A549 (cell line): ENCODE measurements around the gene PLIN5. TPM values are rescaled to one million over a fixed set of nuclear protein-coding genes. Genes with fewer than 3 reads are reported as not detected.
"Not testable (repeated sequence)": the region's sequence is repeated elsewhere in the genome, so short reads cannot be mapped to it uniquely, and the experiment has no call there.

Source experiments
- ATAC-seq, 2 experiments: fragments of 200-7000 bp in 1 of 2; fragments of >200 bp in 1 of 2; cut with Nextera tagmentation in 1 of 2; cut with Tn5 transposase in 1 of 2; 3 replicates each; pipeline versions ENCODE4 v1.8.0 to v1.9.1; 2018 to 2020; ENCODE audit warnings: mild to moderate bottlenecking in 1 of 2, moderate library complexity in 1 of 2
- CTCF ChIA-PET: fragments of 300-600 bp; sonication (Branson Sonifier 250); formaldehyde crosslinking; extraction: SDS; loops from one replicate; lab custom pipeline; 2021; ENCODE audit warnings: antibody characterized with exemption, inconsistent platforms; lab: Yijun Ruan, JAX
- POLR2A ChIA-PET: fragments of 350-600 bp; formaldehyde crosslinking; extraction: SDS; loops from one replicate; lab custom pipeline; 2021; ENCODE audit warnings: antibody characterized with exemption, inconsistent platforms; lab: Yijun Ruan, JAX
- DNase-seq, 2 experiments: peaks; one replicate each; pipeline versions ENCODE4 v3.0.0 to v3.0.0-alpha.2; 2011 to 2016; ENCODE audit warnings: low read depth in 1 of 2, low spot score in 1 of 2
- FAIRE-seq: peaks from 2 replicates; lab custom pipeline; 2011; peaks lifted over from hg19 to GRCh38; lab: Jason Lieb, UNC
- H3K27ac ChIP-seq, 2 experiments: fragments of >200 bp; sonication (Bioruptor Twin); formaldehyde crosslinking; 3 replicates each; pipeline ENCODE4 v1.5.1; 2016 to 2017
- H3K4me1 ChIP-seq: fragments of >200 bp; sonication (Bioruptor Twin); formaldehyde crosslinking; 3 replicates; pipeline ENCODE4 v1.6.1; 2016
- H3K4me2 ChIP-seq: fragments of >200 bp; sonication (Bioruptor Twin); formaldehyde crosslinking; 3 replicates; pipeline ENCODE4 v1.6.1; 2016
- H3K4me3 ChIP-seq: fragments of >200 bp; sonication (Bioruptor Twin); formaldehyde crosslinking; 3 replicates; pipeline ENCODE4 v1.5.1; 2016
- H3K9me3 ChIP-seq: fragments of >200 bp; sonication (Bioruptor Twin); formaldehyde crosslinking; 3 replicates; pipeline ENCODE4 v1.6.1; 2016
- CBX8 ChIP-seq: fragments of 200-600 bp; sonication (generic); IDR thresholded peaks from 2 replicates; pipeline ENCODE4 v1.6.1; 2016
- CHD2 ChIP-seq: fragments of 150-350 bp; IDR thresholded peaks from 2 replicates; pipeline ENCODE4 v1.6.1; 2014; ENCODE audit warnings: low read length; ENCODE audit not compliant: partially characterized antibody
- EP300 ChIP-seq, 2 experiments: fragments of >200 bp; sonication (Bioruptor Twin); formaldehyde crosslinking; IDR thresholded peaks; 2 replicates in 1 of 2; 3 replicates in 1 of 2; pipeline ENCODE4 v1.6.1; 2016 to 2017
- ESRRA ChIP-seq: fragments of 150-350 bp; IDR thresholded peaks from 2 replicates; pipeline ENCODE4 v1.6.1; 2014; ENCODE audit warnings: mild to moderate bottlenecking, low read length, borderline replicate concordance
- FOXS1 ChIP-seq: fragments of 250-450 bp; sonication (Bioruptor Pico); IDR thresholded peaks from 2 replicates; pipeline ENCODE4 v1.5.0; 2020; ENCODE audit warnings: mild to moderate bottlenecking, moderate library complexity
- HDAC2 ChIP-seq: fragments of 200-600 bp; sonication (generic); IDR thresholded peaks from 2 replicates; pipeline ENCODE4 v1.6.1; 2016
- HEYL ChIP-seq: fragments of 250-450 bp; sonication (Bioruptor Pico); IDR thresholded peaks from 2 replicates; pipeline ENCODE4 v1.8.0; 2021; ENCODE audit warnings: mild to moderate bottlenecking, moderate library complexity
- SMC3 ChIP-seq: fragments of >200 bp; sonication (Bioruptor Twin); formaldehyde crosslinking; IDR thresholded peaks from 3 replicates; pipeline ENCODE4 v1.6.1; 2018; ENCODE audit warnings: inconsistent platforms
- ZFP36 ChIP-seq: fragments of 450-650 bp; IDR thresholded peaks from 2 replicates; pipeline ENCODE4 v1.6.1; 2014; ENCODE audit warnings: borderline replicate concordance; ENCODE audit not compliant: partially characterized antibody
- ZNF302 ChIP-seq: fragments of 250-450 bp; sonication (Bioruptor Pico); IDR thresholded peaks from 2 replicates; pipeline ENCODE4 v1.9.0; 2021; ENCODE audit warnings: inconsistent platforms, mild to moderate bottlenecking, moderate library complexity
- WGBS: methylation state at CpG from one replicate; pipeline ENCODE4 v1.1.6; 2017; ENCODE audit errors: missing lambda C conversion rate; 5-methylcytosine and 5-hydroxymethylcytosine counted together
- polyA plus RNA-seq, 4 experiments: library from polyadenylated mRNA; depleted of rRNA in 3 of 4; stranded (reverse); fragments of >200 nt; fragmentation: RNase III in 1 of 4; extraction: RNeasy Plus Mini Kit Qiagen cat#74134 plus additional on column Dnase treatment in 1 of 4; gene quantifications; 2 replicates in 3 of 4; 3 replicates in 1 of 4; pipeline ENCODE4 v1.2.3, GENCODE V29; 2011 to 2017
- TF ChIP-seq, protein P1 (sequence below): IDR thresholded peaks from 2 replicates; pipeline ENCODE4 v1.6.1; 2012; ENCODE audit warnings: low read depth, borderline replicate concordance
- TF ChIP-seq, protein P2 (sequence below): fragments of 450-650 bp; IDR thresholded peaks from 2 replicates; pipeline ENCODE4 v1.6.1; 2014; ENCODE audit warnings: antibody characterized with exemption
- TF ChIP-seq, protein P3 (sequence below): IDR thresholded peaks from 2 replicates; pipeline ENCODE4 v1.6.1; 2012

Gene PLIN5
- polyA plus RNA-seq, 2 of the 4 experiments (the other 2 are of a cell fraction): 0.08 to 0.25 TPM

DNA sequence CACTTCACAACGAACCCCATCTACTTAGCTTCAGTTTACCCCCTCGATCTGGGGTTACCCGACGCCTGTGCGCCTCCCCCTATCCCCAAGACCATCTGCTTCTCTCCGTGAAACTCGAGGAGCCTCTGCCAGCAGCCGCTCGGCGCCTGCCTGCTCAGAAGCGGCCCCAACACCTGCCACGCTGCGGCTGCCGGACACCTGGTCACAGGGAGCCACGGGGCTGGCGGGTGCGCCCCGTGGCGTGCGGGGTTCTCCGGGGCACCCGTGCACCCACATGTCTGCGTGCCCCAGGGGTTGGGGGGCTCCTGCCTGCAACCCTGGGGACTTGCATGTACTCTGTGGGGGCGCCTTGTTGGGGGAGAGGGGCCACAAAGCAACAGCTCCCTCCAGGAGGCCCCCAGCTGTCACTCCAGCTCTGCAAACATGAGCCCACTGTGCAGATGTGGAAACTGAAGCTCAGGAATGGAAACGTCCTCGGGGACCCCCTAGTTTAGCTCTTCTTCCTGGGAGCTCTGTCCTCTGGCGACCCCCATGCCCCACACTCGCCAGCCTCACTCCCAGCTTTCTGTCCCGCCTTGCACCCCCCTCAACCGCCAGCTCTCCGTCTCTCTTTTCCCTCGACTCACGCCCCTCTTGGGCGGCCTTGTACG lies 31.5 kb upstream of the PLIN5 start:
- TF ChIP-seq, protein P1, sequence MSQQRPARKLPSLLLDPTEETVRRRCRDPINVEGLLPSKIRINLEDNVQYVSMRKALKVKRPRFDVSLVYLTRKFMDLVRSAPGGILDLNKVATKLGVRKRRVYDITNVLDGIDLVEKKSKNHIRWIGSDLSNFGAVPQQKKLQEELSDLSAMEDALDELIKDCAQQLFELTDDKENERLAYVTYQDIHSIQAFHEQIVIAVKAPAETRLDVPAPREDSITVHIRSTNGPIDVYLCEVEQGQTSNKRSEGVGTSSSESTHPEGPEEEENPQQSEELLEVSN: no peak
- TF ChIP-seq HDAC2 (no peak), CHD2 (no peak), FOXS1 (CRISPR knock-in tag) (no peak), HEYL (no peak), ESRRA (no peak), SMC3 (no peak), ZNF302 (CRISPR knock-in tag) (no peak), EP300 (IDR thresholded peaks at IDR 0.05) (no peak)
- TF ChIP-seq, protein P2, sequence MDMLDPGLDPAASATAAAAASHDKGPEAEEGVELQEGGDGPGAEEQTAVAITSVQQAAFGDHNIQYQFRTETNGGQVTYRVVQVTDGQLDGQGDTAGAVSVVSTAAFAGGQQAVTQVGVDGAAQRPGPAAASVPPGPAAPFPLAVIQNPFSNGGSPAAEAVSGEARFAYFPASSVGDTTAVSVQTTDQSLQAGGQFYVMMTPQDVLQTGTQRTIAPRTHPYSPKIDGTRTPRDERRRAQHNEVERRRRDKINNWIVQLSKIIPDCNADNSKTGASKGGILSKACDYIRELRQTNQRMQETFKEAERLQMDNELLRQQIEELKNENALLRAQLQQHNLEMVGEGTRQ: no peak
- TF ChIP-seq, protein P3, sequence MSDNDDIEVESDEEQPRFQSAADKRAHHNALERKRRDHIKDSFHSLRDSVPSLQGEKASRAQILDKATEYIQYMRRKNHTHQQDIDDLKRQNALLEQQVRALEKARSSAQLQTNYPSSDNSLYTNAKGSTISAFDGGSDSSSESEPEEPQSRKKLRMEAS: no peak
- Histone ChIP-seq H3K4me2 (no peak overlapping the region), H3K4me3 (no peak overlapping the region), H3K9me3 (no peaks in the 10 kb centered on the region), H3K4me1 (peaks cover 8% of the 10 kb centered on the region; the same call in 2 of the 3 replicates), H3K27ac (no peak overlapping the region)
- no peak for FAIRE-seq
- CTCF ChIA-PET: interaction anchor here (0.8 to 11.8 kb wide), 18 partner anchors 8 to 93 kb away, joined by 3 to 118 read pairs (median 7); partner anchors contain the start of gene SEMA6B
- WGBS: 87% methylated on average over 30 of the region's 35 CpGs
- POLR2A ChIA-PET: no interaction called here
- no peak for DNase-seq
- ATAC-seq: no peak

- CTCF ChIA-PET: interaction anchor here (0.9 to 11.8 kb wide), 3 partner anchors 70 to 745 kb away, joined by 4 to 118 read pairs (median 4); no protein-coding TSS in a partner anchor
- H3K4me3 ChIP-seq, DNase-seq, FAIRE-seq, H3K9me3 ChIP-seq, POLR2A ChIA-PET, H3K4me2 ChIP-seq, ATAC-seq, H3K4me1 ChIP-seq, H3K27ac ChIP-seq: not testable (repeated sequence)
- WGBS: 92% methylated on average over 5 of the region's 5 CpGs
Measured at GRCh38 chr19:4563562-4563961, 28.5 kb upstream of the PLIN5 start.

- DNase-seq, CTCF ChIA-PET, H3K9me3 ChIP-seq, H3K27ac ChIP-seq, POLR2A ChIA-PET, H3K4me2 ChIP-seq, FAIRE-seq, H3K4me3 ChIP-seq, ATAC-seq: not testable (repeated sequence)
- no CpG with 5 or more reads among the region's 7 CpGs for WGBS
- H3K4me1 ChIP-seq: peaks cover 16% of the 10 kb centered on the region
Measured at GRCh38 chr19:4562085-4562484, 27.1 kb upstream of the PLIN5 start.

GRCh38 chr19:4559569-4559968 lies 24.5 kb upstream of the PLIN5 start, which contains the start of gene SEMA6B:
Gene SEMA6B (minus strand): TSS chr19:4559684. CDS start chr19:4558457, 1,227 bp downstream.
- no peak for ATAC-seq
- WGBS: 67% methylated on average over 13 of the region's 13 CpGs
- no peak for TF ChIP-seq CBX8
- TF ChIP-seq ZFP36: peak; percentile 50
- TF ChIP-seq, all 56 proteins: peak for 1
- CTCF ChIA-PET: interaction anchor here (0.6 to 2.7 kb wide), 11 partner anchors 8 to 1726 kb away, joined by 3 to 22 read pairs (median 6); no protein-coding TSS in a partner anchor
- H3K4me3 ChIP-seq: no peak within 1 kb of the TSS
- H3K4me1 ChIP-seq: peaks cover 13% of the 10 kb centered on the region
- peak within 1 kb of the TSS in 1 of 2 experiments; percentile 56; a peak in 2 of 6 replicates for H3K27ac ChIP-seq
- POLR2A ChIA-PET: interaction anchor here (0.9 kb wide), 1 partner anchor 8 kb away, joined by 4 read pairs; no protein-coding TSS in a partner anchor
- H3K4me2 ChIP-seq: peak within 1 kb of the TSS; percentile 60; the same call in 2 of the 3 replicates
- FAIRE-seq (no peak), DNase-seq (no peak)
- H3K9me3 ChIP-seq: no peaks in the 10 kb centered on the region
